Measurements from ENCODE around the gene PPP1R13B. TPM values are rescaled to one million over a fixed set of nuclear protein-coding genes. Genes with fewer than 3 reads are reported as not detected.

The PPP1R13B gene
- total RNA-seq, 1 experiment from 2014 or later, result 17.8 TPM

DNA sequence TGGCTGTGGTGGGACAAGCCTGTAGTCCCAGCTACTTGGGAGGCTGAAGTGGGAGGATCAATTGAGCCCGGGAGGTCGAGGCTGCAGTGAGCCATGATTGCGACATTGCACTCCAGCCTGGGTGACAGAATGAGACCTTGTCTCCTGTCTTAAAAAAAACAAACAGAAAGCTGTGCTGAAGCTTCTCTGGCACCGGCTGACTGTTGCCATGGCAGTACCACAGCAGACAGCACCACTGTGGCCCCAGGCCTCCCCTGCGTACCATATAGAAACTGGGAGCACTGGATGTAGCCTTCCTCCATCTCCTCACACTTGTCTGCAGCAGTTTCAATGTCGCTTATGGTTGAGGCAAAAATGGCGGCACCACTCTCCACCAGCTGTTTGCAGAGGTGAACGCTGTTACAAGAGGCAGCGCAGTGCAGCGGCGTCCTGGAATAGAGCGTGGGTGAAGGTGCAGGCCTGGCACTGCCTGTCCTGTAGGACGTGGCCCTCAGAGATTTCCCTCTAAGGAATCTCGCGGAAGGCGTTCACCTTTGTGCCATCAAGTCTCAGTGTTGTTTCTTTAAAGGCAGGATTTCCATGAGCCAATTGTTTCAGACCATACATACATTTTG, 109.8 kb downstream of the PPP1R13B start:
- no peaks in the 10 kb centered on the region for H3K9me2 ChIP-seq (ENCODE audit: insufficient read depth)
- no peaks in the 10 kb centered on the region for H3K79me2 ChIP-seq (ENCODE audit: insufficient read depth, low read length)
- no peak overlapping the region for H2AFZ ChIP-seq (ENCODE audit: low read depth, low read length, poor library complexity, severe bottlenecking)
- no peak overlapping the region for H3K4me3 ChIP-seq (replicated peaks in 1 of 2; ENCODE audit: low read depth in 1 of 2, low read length in 2 of 2)
- ChIA-PET RAD21 (ENCODE audit: low non-redundant PET in 1 of 2, low total read pairs in 2 of 2, uncharacterized antibody in 2 of 2, unreplicated experiment in 2 of 2) (no interaction called here), CTCF (no interaction called here), POLR2A (no interaction called here)
- BruUV-seq (replicated peaks), result no TSS peak
- no peak overlapping the region for H3K27ac ChIP-seq (ENCODE audit: low read depth, low read length)
- no peaks in the 10 kb centered on the region for H4K20me1 ChIP-seq (ENCODE audit: insufficient read depth)
- H3K27me3 ChIP-seq (ENCODE audit: insufficient read depth, low read length), result no peaks in the 10 kb centered on the region
- ATAC-seq (no peak), DNase-seq (ENCODE audit: low read depth, low spot score) (no peak)
- H3K9me3 ChIP-seq (ENCODE audit: control insufficient read depth in 1 of 2, insufficient read depth in 1 of 2, low read depth in 1 of 2, low read length in 2 of 2), result no peaks in the 10 kb centered on the region
- TF ChIP-seq CEBPB (IDR thresholded peaks at IDR 0.05; ENCODE audit: low read depth), result no peak
- TF ChIP-seq, protein P1, sequence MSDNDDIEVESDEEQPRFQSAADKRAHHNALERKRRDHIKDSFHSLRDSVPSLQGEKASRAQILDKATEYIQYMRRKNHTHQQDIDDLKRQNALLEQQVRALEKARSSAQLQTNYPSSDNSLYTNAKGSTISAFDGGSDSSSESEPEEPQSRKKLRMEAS (IDR thresholded peaks at IDR 0.05), result no peak
- no peak for TF ChIP-seq CTCF (IDR thresholded peaks at IDR 0.05 in 2 of 3, conservative IDR thresholded peaks at IDR 0.05 in 1 of 3; ENCODE audit: borderline replicate concordance in 1 of 3, insufficient read depth in 1 of 3, low read depth in 2 of 3, low read length in 2 of 3)
- no peak for TF ChIP-seq ATF3 (IDR thresholded peaks at IDR 0.05)
- TF ChIP-seq, protein P2, sequence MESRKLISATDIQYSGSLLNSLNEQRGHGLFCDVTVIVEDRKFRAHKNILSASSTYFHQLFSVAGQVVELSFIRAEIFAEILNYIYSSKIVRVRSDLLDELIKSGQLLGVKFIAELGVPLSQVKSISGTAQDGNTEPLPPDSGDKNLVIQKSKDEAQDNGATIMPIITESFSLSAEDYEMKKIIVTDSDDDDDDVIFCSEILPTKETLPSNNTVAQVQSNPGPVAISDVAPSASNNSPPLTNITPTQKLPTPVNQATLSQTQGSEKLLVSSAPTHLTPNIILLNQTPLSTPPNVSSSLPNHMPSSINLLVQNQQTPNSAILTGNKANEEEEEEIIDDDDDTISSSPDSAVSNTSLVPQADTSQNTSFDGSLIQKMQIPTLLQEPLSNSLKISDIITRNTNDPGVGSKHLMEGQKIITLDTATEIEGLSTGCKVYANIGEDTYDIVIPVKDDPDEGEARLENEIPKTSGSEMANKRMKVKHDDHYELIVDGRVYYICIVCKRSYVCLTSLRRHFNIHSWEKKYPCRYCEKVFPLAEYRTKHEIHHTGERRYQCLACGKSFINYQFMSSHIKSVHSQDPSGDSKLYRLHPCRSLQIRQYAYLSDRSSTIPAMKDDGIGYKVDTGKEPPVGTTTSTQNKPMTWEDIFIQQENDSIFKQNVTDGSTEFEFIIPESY (IDR thresholded peaks at IDR 0.05; ENCODE audit: extremely low read depth, insufficient replicate concordance, low read length), result no peak
- no peak for TF ChIP-seq JUND (IDR thresholded peaks at IDR 0.05)
- TF ChIP-seq, protein P3, sequence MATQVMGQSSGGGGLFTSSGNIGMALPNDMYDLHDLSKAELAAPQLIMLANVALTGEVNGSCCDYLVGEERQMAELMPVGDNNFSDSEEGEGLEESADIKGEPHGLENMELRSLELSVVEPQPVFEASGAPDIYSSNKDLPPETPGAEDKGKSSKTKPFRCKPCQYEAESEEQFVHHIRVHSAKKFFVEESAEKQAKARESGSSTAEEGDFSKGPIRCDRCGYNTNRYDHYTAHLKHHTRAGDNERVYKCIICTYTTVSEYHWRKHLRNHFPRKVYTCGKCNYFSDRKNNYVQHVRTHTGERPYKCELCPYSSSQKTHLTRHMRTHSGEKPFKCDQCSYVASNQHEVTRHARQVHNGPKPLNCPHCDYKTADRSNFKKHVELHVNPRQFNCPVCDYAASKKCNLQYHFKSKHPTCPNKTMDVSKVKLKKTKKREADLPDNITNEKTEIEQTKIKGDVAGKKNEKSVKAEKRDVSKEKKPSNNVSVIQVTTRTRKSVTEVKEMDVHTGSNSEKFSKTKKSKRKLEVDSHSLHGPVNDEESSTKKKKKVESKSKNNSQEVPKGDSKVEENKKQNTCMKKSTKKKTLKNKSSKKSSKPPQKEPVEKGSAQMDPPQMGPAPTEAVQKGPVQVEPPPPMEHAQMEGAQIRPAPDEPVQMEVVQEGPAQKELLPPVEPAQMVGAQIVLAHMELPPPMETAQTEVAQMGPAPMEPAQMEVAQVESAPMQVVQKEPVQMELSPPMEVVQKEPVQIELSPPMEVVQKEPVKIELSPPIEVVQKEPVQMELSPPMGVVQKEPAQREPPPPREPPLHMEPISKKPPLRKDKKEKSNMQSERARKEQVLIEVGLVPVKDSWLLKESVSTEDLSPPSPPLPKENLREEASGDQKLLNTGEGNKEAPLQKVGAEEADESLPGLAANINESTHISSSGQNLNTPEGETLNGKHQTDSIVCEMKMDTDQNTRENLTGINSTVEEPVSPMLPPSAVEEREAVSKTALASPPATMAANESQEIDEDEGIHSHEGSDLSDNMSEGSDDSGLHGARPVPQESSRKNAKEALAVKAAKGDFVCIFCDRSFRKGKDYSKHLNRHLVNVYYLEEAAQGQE (IDR thresholded peaks at IDR 0.05; ENCODE audit: low read depth), result no peak
- TF ChIP-seq ZNF274 (IDR thresholded peaks at IDR 0.05; ENCODE audit: low read depth, low read length), result no peak
- TF ChIP-seq SIN3A (IDR thresholded peaks at IDR 0.05; ENCODE audit: low read depth), result no peak
- TF ChIP-seq SRF (IDR thresholded peaks at IDR 0.05; ENCODE audit: low read depth), result no peak
- no peak for TF ChIP-seq TCF7L2 (IDR thresholded peaks at IDR 0.05; ENCODE audit: borderline replicate concordance, extremely low read depth, insufficient read depth, insufficient read length)
- TF ChIP-seq EGR1 (IDR thresholded peaks at IDR 0.05; ENCODE audit: low read depth), result no peak
- H3K4me2 ChIP-seq (ENCODE audit: low read length), result no peak overlapping the region
- H3K36me3 ChIP-seq (ENCODE audit: control insufficient read depth in 1 of 2, insufficient read depth in 2 of 2, low read length in 2 of 2), result peaks cover 3% of the 10 kb centered on the region in 2 experiments; a peak in 3 of 4 replicates
- H3K4me1 ChIP-seq (ENCODE audit: control insufficient read depth in 1 of 2, insufficient read depth in 2 of 2, low read length in 2 of 2), result no peaks in the 10 kb centered on the region
- H3K9ac ChIP-seq (ENCODE audit: low read length), result no peak overlapping the region
- intact Hi-C loops (cut with micrococcal nuclease), result no loop called here
